Neuron (in vitro differentiated cells): Measurements from ENCODE around the gene ESRRG.
"Not testable (repeated sequence)": the region's sequence is repeated elsewhere in the genome, so short reads cannot be mapped to it uniquely, and the experiment has no call there.

Source experiments
- H2AFZ ChIP-seq: one replicate; pipeline ENCODE4 v1.6.1; 2013; ENCODE audit warnings: low read depth, mild to moderate bottlenecking, inconsistent platforms, low read length, moderate library complexity
- H3K27me3 ChIP-seq: one replicate; pipeline ENCODE4 v1.6.1; 2013; ENCODE audit warnings: low read length; ENCODE audit not compliant: insufficient read depth
- H3K36me3 ChIP-seq: one replicate; pipeline ENCODE4 v1.6.1; 2013; ENCODE audit warnings: low read length; ENCODE audit not compliant: insufficient read depth
- H3K4me1 ChIP-seq: one replicate; pipeline ENCODE4 v1.6.1; 2013; ENCODE audit warnings: low read length; ENCODE audit not compliant: insufficient read depth
- H3K4me3 ChIP-seq: 2 replicates; pipeline ENCODE4 v1.5.1; 2013; ENCODE audit warnings: mild to moderate bottlenecking, low read length, moderate library complexity
- H3K9me3 ChIP-seq: one replicate; pipeline ENCODE4 v1.6.1; 2013; ENCODE audit warnings: low read length

Gene ESRRG

GRCh38 chr1:216731562-216731961 lies 8.3 kb upstream of the ESRRG start:
- Histone ChIP-seq H3K4me3 (no peak overlapping the region), H3K36me3 (no peaks in the 10 kb centered on the region), H3K9me3 (no peaks in the 10 kb centered on the region), H3K4me1 (no peaks in the 10 kb centered on the region), H2AFZ (no peak overlapping the region), H3K27me3 (no peaks in the 10 kb centered on the region)

DNA sequence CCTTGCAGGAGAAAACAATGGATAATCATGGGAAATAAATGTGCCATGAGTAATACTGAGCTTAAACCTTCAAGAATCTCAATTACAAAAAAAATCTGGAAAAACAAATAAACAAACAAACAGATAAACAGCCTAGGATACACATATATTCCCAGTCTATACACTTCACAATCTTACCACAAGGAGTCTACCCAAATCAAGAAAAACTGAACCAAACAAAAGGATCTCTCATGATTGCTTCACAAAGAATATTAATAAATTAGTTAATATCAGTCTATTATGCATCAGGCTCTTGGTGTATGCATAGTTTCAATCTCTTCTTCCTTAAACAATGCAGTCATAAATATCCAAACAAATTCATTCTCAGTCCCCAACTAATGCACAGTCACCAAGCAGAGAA lies 3.2 kb upstream of the ESRRG start:
- H3K4me3 ChIP-seq, result no peak overlapping the region
- no peak overlapping the region for H2AFZ ChIP-seq
- H3K27me3 ChIP-seq, result no peaks in the 10 kb centered on the region
- H3K4me1 ChIP-seq, result peaks cover 27% of the 10 kb centered on the region
- H3K9me3 ChIP-seq, result no peaks in the 10 kb centered on the region
- H3K36me3 ChIP-seq, result no peaks in the 10 kb centered on the region

- H3K4me1 ChIP-seq, result peaks cover 32% of the 10 kb centered on the region
- H3K36me3 ChIP-seq, result no peaks in the 10 kb centered on the region
- no peaks in the 10 kb centered on the region for H3K27me3 ChIP-seq
- peak overlapping the region; percentile 96 for H2AFZ ChIP-seq
- H3K9me3 ChIP-seq, result no peaks in the 10 kb centered on the region
- H3K4me3 ChIP-seq, result peak overlapping the region; percentile 78
Measured at GRCh38 chr1:216722821-216723220, 408 bp downstream of the ESRRG start.

- H3K9me3 ChIP-seq, result no peaks in the 10 kb centered on the region
- peak overlapping the region; percentile 78 for H3K4me3 ChIP-seq
- no peaks in the 10 kb centered on the region for H3K27me3 ChIP-seq
- no peak overlapping the region for H2AFZ ChIP-seq
- no peaks in the 10 kb centered on the region for H3K36me3 ChIP-seq
- H3K4me1 ChIP-seq, result peaks cover 32% of the 10 kb centered on the region
Measured at GRCh38 chr1:216721863-216722262, 1.4 kb downstream of the ESRRG start.

GRCh38 chr1:216721062-216721461 lies 2.2 kb downstream of the ESRRG start:
- Histone ChIP-seq H3K27me3 (no peaks in the 10 kb centered on the region), H2AFZ (no peak overlapping the region), H3K9me3 (no peaks in the 10 kb centered on the region), H3K4me1 (peaks cover 32% of the 10 kb centered on the region), H3K36me3 (no peaks in the 10 kb centered on the region), H3K4me3 (no peak overlapping the region)

GRCh38 chr1:216711712-216712111 lies 11.5 kb downstream of the ESRRG start:
- Histone ChIP-seq H3K9me3 (no peaks in the 10 kb centered on the region), H3K27me3 (no peaks in the 10 kb centered on the region), H3K36me3 (no peaks in the 10 kb centered on the region), H2AFZ (no peak overlapping the region), H3K4me1 (peaks cover 3% of the 10 kb centered on the region), H3K4me3 (no peak overlapping the region)

DNA sequence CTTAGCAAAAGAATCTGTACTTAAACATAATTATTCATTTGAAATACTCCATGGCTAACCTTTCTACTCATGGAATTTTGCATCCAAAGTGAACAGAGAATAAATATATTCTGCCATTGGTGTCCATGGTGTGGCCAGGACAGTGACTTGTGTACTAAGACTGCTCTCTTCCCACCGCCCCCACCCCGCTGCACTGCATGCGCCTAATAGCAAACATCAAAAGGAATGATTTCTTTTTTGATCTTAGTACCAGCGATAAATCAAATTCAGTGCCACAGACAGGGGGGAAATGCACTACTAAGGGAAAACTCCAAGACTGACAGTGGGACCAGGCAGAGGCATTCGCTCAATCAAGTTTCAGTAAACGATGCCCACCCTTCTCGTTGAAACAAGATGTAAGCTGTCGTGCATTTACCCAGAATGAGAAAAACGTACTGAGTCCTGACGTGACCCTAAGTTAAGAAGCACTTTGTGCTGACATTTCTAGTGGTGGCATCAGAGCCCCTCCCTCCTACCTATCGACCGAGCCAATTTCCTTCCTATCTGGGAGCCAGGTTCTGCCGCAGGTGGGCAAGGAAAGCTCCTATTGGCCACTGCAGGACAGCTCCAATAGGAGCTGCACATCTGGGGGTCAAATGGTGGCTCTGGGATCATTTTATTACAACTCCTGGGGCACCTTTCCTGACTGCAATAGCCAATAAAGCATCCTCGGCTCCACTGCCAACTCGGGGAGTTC lies 12.5 kb downstream of the ESRRG start:
- no peaks in the 10 kb centered on the region for H3K27me3 ChIP-seq
- H2AFZ ChIP-seq, result no peak overlapping the region
- no peak overlapping the region for H3K4me3 ChIP-seq
- H3K36me3 ChIP-seq, result no peaks in the 10 kb centered on the region
- H3K9me3 ChIP-seq, result no peaks in the 10 kb centered on the region
- peaks cover 3% of the 10 kb centered on the region for H3K4me1 ChIP-seq

- H3K9me3 ChIP-seq, result no peaks in the 10 kb centered on the region
- H3K4me3 ChIP-seq, result no peak overlapping the region
- no peak overlapping the region for H2AFZ ChIP-seq
- no peaks in the 10 kb centered on the region for H3K36me3 ChIP-seq
- no peaks in the 10 kb centered on the region for H3K27me3 ChIP-seq
- peaks cover 3% of the 10 kb centered on the region for H3K4me1 ChIP-seq
Measured at GRCh38 chr1:216710055-216710454, 13.2 kb downstream of the ESRRG start.

DNA sequence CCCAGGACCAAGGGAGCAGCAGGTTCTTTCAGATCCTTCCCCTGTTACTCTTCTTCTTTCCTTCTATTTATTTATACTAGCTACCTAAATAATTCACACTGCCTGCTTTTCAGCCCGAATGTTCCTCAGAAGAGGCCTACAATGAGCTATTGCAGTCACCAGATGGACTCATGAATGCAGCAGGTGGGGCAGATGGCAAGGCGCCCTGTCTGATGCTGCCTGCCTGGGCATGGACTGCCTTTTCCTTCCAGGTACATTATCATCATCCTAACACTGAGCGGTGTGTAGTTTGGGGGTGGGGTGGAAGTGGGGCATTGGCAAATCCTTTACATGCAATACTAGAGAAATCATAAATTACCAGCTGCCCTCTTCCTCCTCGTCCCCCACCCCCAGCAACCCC lies 17.6 kb downstream of the ESRRG start:
- Histone ChIP-seq H3K27me3 (no peaks in the 10 kb centered on the region), H2AFZ (no peak overlapping the region), H3K36me3 (no peaks in the 10 kb centered on the region), H3K4me1 (peaks cover 3% of the 10 kb centered on the region), H3K9me3 (no peaks in the 10 kb centered on the region), H3K4me3 (no peak overlapping the region)

- not testable (repeated sequence) for H3K9me3 ChIP-seq, H3K4me1 ChIP-seq, H3K4me3 ChIP-seq, H2AFZ ChIP-seq, H3K27me3 ChIP-seq, H3K36me3 ChIP-seq
Measured at GRCh38 chr1:216704065-216704464, 19.2 kb downstream of the ESRRG start.

GRCh38 chr1:216702170-216702569 lies 21.1 kb downstream of the ESRRG start:
- H3K27me3 ChIP-seq, result no peaks in the 10 kb centered on the region
- no peaks in the 10 kb centered on the region for H3K4me1 ChIP-seq
- no peaks in the 10 kb centered on the region for H3K9me3 ChIP-seq
- no peak overlapping the region for H2AFZ ChIP-seq
- H3K4me3 ChIP-seq, result no peak overlapping the region
- H3K36me3 ChIP-seq, result no peaks in the 10 kb centered on the region

- Histone ChIP-seq H3K4me3 (no peak overlapping the region), H3K4me1 (no peaks in the 10 kb centered on the region)
Measured at GRCh38 chr1:216700779-216701178, 22.4 kb downstream of the ESRRG start.

GRCh38 chr1:216691710-216692109 lies 31.5 kb downstream of the ESRRG start:
- Histone ChIP-seq H3K9me3 (no peaks in the 10 kb centered on the region), H3K36me3 (no peaks in the 10 kb centered on the region), H3K4me1 (peaks cover 2% of the 10 kb centered on the region), H2AFZ (no peak overlapping the region), H3K27me3 (no peaks in the 10 kb centered on the region), H3K4me3 (no peak overlapping the region)

More at GRCh38 chr1:216700779-216701178, 22.4 kb downstream of the ESRRG start:
- no peaks in the 10 kb centered on the region for H3K36me3 ChIP-seq
- no peak overlapping the region for H2AFZ ChIP-seq
- no peaks in the 10 kb centered on the region for H3K9me3 ChIP-seq
- H3K27me3 ChIP-seq, result no peaks in the 10 kb centered on the region

DNA sequence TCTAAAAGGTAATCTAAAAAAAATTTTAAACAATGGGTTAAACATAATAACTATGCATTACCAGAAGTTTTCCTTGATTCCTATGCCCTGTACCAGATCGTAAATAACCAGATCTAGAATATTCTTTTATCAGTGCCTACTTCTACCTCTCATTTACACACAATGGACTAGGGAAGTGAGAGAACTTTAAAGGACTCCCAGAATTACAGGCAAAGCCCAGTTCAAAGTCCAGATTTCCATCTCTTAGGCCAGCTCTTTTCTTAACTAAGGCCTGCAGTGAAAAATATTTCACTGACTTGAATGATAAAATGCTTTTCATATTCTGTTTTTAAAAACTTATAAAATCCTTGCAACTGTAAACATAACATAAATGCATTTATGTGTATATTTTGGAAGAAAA lies 32.6 kb downstream of the ESRRG start:
- Histone ChIP-seq H3K27me3 (no peaks in the 10 kb centered on the region), H2AFZ (no peak overlapping the region)

More for the DNA sequence above, 32.6 kb downstream of the ESRRG start:
- Histone ChIP-seq H3K4me3 (no peak overlapping the region), H3K36me3 (no peaks in the 10 kb centered on the region), H3K9me3 (no peaks in the 10 kb centered on the region), H3K4me1 (peaks cover 2% of the 10 kb centered on the region)
